Measurements from ENCODE around the gene BSPH1.
"Not testable (repeated sequence)": the region's sequence is repeated elsewhere in the genome, so short reads cannot be mapped to it uniquely, and the experiment has no call there.

Gene BSPH1

GRCh38 chr19:48000846-48001245 lies 8.9 kb upstream of the BSPH1 start:
- H3K4me1 ChIP-seq (ENCODE audit: insufficient read depth, low read length): no peaks in the 10 kb centered on the region
- no peak overlapping the region for H3K27ac ChIP-seq (ENCODE audit: low read depth, low read length)
- no peaks in the 10 kb centered on the region for H3K36me3 ChIP-seq (ENCODE audit: insufficient read depth, low read length)
- H3K4me3 ChIP-seq (ENCODE audit: low read depth in 1 of 2, low read length in 2 of 2): no peak overlapping the region
- H3K9me3 ChIP-seq (ENCODE audit: low read length): no peaks in the 10 kb centered on the region
- no peak overlapping the region for H3K9ac ChIP-seq (ENCODE audit: low read length)
- no peaks in the 10 kb centered on the region for H3K27me3 ChIP-seq (ENCODE audit: control insufficient read depth in 1 of 2, insufficient read depth in 2 of 2, low read length in 2 of 2)

- Histone ChIP-seq H3K4me1 (ENCODE audit: insufficient read depth, low read length) (no peaks in the 10 kb centered on the region), H3K27ac (ENCODE audit: low read depth, low read length) (no peak overlapping the region), H3K9me3 (ENCODE audit: low read length) (no peaks in the 10 kb centered on the region), H3K4me3 (ENCODE audit: low read depth in 1 of 2, low read length in 2 of 2) (no peak overlapping the region), H3K9ac (ENCODE audit: low read length) (no peak overlapping the region), H3K27me3 (ENCODE audit: control insufficient read depth in 1 of 2, insufficient read depth in 2 of 2, low read length in 2 of 2) (no peaks in the 10 kb centered on the region), H3K36me3 (ENCODE audit: insufficient read depth, low read length) (no peaks in the 10 kb centered on the region)
These were observed 6.8 kb upstream of the BSPH1 start for GRCh38 chr19:47998800-47999199.

- H3K27me3 ChIP-seq (ENCODE audit: control insufficient read depth in 1 of 2, insufficient read depth in 2 of 2, low read length in 2 of 2): no peaks in the 10 kb centered on the region
- H3K4me1 ChIP-seq (ENCODE audit: insufficient read depth, low read length): no peaks in the 10 kb centered on the region
- no peaks in the 10 kb centered on the region for H3K9me3 ChIP-seq (ENCODE audit: low read length)
- H3K36me3 ChIP-seq (ENCODE audit: insufficient read depth, low read length): no peaks in the 10 kb centered on the region
- no peak overlapping the region for H3K4me3 ChIP-seq (ENCODE audit: low read depth in 1 of 2, low read length in 2 of 2)
- H3K9ac ChIP-seq (ENCODE audit: low read length): no peak overlapping the region
- H3K27ac ChIP-seq (ENCODE audit: low read depth, low read length): no peak overlapping the region
These were observed 4.3 kb upstream of the BSPH1 start for GRCh38 chr19:47996230-47996727.

GRCh38 chr19:47994209-47994802 lies 2.3 kb upstream of the BSPH1 start, which contains the start of gene ELSPBP1:
Gene ELSPBP1 (plus strand): TSS chr19:47994632. CDS start chr19:48008668, 14,036 bp downstream.
- Histone ChIP-seq H3K9me3 (ENCODE audit: low read length) (no peaks in the 10 kb centered on the region), H3K4me3 (ENCODE audit: low read depth in 1 of 2, low read length in 2 of 2) (no peak within 1 kb of the TSS), H3K27ac (ENCODE audit: low read depth, low read length) (no peak within 1 kb of the TSS), H3K9ac (ENCODE audit: low read length) (no peak within 1 kb of the TSS), H3K4me1 (ENCODE audit: insufficient read depth, low read length) (no peaks in the 10 kb centered on the region), H3K27me3 (ENCODE audit: control insufficient read depth in 1 of 2, insufficient read depth in 2 of 2, low read length in 2 of 2) (no peaks in the 10 kb centered on the region), H3K36me3 (ENCODE audit: insufficient read depth, low read length) (no peaks in the 10 kb centered on the region)

- Histone ChIP-seq H3K9me3 (ENCODE audit: low read length) (no peaks in the 10 kb centered on the region), H3K27ac (ENCODE audit: low read depth, low read length) (no peak overlapping the region), H3K4me3 (ENCODE audit: low read depth in 1 of 2, low read length in 2 of 2) (no peak overlapping the region), H3K27me3 (ENCODE audit: control insufficient read depth in 1 of 2, insufficient read depth in 2 of 2, low read length in 2 of 2) (no peaks in the 10 kb centered on the region), H3K9ac (ENCODE audit: low read length) (no peak overlapping the region), H3K4me1 (ENCODE audit: insufficient read depth, low read length) (no peaks in the 10 kb centered on the region), H3K36me3 (ENCODE audit: insufficient read depth, low read length) (no peaks in the 10 kb centered on the region)
These were observed 670 bp downstream of the BSPH1 start for GRCh38 chr19:47991191-47991808.

- H3K36me3 ChIP-seq (ENCODE audit: insufficient read depth, low read length): no peaks in the 10 kb centered on the region
- H3K4me3 ChIP-seq (ENCODE audit: low read depth in 1 of 2, low read length in 2 of 2): no peak overlapping the region
- H3K4me1 ChIP-seq (ENCODE audit: insufficient read depth, low read length): no peaks in the 10 kb centered on the region
- no peak overlapping the region for H3K27ac ChIP-seq (ENCODE audit: low read depth, low read length)
- no peak overlapping the region for H3K9ac ChIP-seq (ENCODE audit: low read length)
- no peaks in the 10 kb centered on the region for H3K9me3 ChIP-seq (ENCODE audit: low read length)
- no peaks in the 10 kb centered on the region for H3K27me3 ChIP-seq (ENCODE audit: control insufficient read depth in 1 of 2, insufficient read depth in 2 of 2, low read length in 2 of 2)
These were observed 18.4 kb downstream of the BSPH1 start for GRCh38 chr19:47973529-47973928.

GRCh38 chr19:47955936-47956335 lies 36.0 kb downstream of the BSPH1 start:
- H3K9ac ChIP-seq (ENCODE audit: low read length); H3K4me1 ChIP-seq (ENCODE audit: insufficient read depth, low read length); H3K36me3 ChIP-seq (ENCODE audit: insufficient read depth, low read length); H3K27me3 ChIP-seq (ENCODE audit: control insufficient read depth in 1 of 2, insufficient read depth in 2 of 2, low read length in 2 of 2); H3K9me3 ChIP-seq (ENCODE audit: low read length); H3K4me3 ChIP-seq (ENCODE audit: low read depth in 1 of 2, low read length in 2 of 2); H3K27ac ChIP-seq (ENCODE audit: low read depth, low read length): not testable (repeated sequence)

- H3K36me3 ChIP-seq (ENCODE audit: insufficient read depth, low read length); H3K27me3 ChIP-seq (ENCODE audit: control insufficient read depth in 1 of 2, insufficient read depth in 2 of 2, low read length in 2 of 2); H3K4me3 ChIP-seq (ENCODE audit: low read depth in 1 of 2, low read length in 2 of 2); H3K27ac ChIP-seq (ENCODE audit: low read depth, low read length); H3K4me1 ChIP-seq (ENCODE audit: insufficient read depth, low read length); H3K9me3 ChIP-seq (ENCODE audit: low read length); H3K9ac ChIP-seq (ENCODE audit: low read length): not testable (repeated sequence)
These were observed 39.8 kb downstream of the BSPH1 start for GRCh38 chr19:47952132-47952531.

GRCh38 chr19:47949852-47950521 lies 42.0 kb downstream of the BSPH1 start:
- not testable (repeated sequence) for H3K9ac ChIP-seq (ENCODE audit: low read length); H3K27ac ChIP-seq (ENCODE audit: low read depth, low read length); H3K4me3 ChIP-seq (ENCODE audit: low read depth in 1 of 2, low read length in 2 of 2); H3K9me3 ChIP-seq (ENCODE audit: low read length); H3K27me3 ChIP-seq (ENCODE audit: control insufficient read depth in 1 of 2, insufficient read depth in 2 of 2, low read length in 2 of 2); H3K36me3 ChIP-seq (ENCODE audit: insufficient read depth, low read length); H3K4me1 ChIP-seq (ENCODE audit: insufficient read depth, low read length)

GRCh38 chr19:47928581-47928980 lies 63.4 kb downstream of the BSPH1 start:
- not testable (repeated sequence) for H3K27ac ChIP-seq (ENCODE audit: low read depth, low read length); H3K27me3 ChIP-seq (ENCODE audit: control insufficient read depth in 1 of 2, insufficient read depth in 2 of 2, low read length in 2 of 2); H3K4me3 ChIP-seq (ENCODE audit: low read depth in 1 of 2, low read length in 2 of 2); H3K4me1 ChIP-seq (ENCODE audit: insufficient read depth, low read length); H3K36me3 ChIP-seq (ENCODE audit: insufficient read depth, low read length); H3K9me3 ChIP-seq (ENCODE audit: low read length); H3K9ac ChIP-seq (ENCODE audit: low read length)

GRCh38 chr19:47920107-47920506 lies 71.9 kb downstream of the BSPH1 start:
- not testable (repeated sequence) for H3K4me3 ChIP-seq (ENCODE audit: low read depth in 1 of 2, low read length in 2 of 2); H3K27ac ChIP-seq (ENCODE audit: low read depth, low read length); H3K36me3 ChIP-seq (ENCODE audit: insufficient read depth, low read length); H3K27me3 ChIP-seq (ENCODE audit: control insufficient read depth in 1 of 2, insufficient read depth in 2 of 2, low read length in 2 of 2); H3K9me3 ChIP-seq (ENCODE audit: low read length); H3K9ac ChIP-seq (ENCODE audit: low read length); H3K4me1 ChIP-seq (ENCODE audit: insufficient read depth, low read length)

Data from muscle layer of colon (tissue), 2 donors.